AG04450 (cell line): Measurements from ENCODE around the gene CYB561D1. TPM values are rescaled to one million over a fixed set of nuclear protein-coding genes. Genes with fewer than 3 reads are reported as not detected.

Source experiments
- CTCF ChIA-PET: fragments of 300-600, 350-600 bp; formaldehyde crosslinking; extraction: SDS; loops from one replicate; lab custom pipeline; 2022; ENCODE audit warnings: antibody characterized with exemption, inconsistent platforms; lab: Charles Lee
- POLR2A ChIA-PET: fragments of 350-600 bp; formaldehyde crosslinking; extraction: SDS; loops from one replicate; lab custom pipeline; 2021; ENCODE audit warnings: antibody characterized with exemption, inconsistent platforms; lab: Yijun Ruan, JAX
- DNase-seq: peaks from one replicate; pipeline ENCODE4 v3.0.0-alpha.2; 2011; ENCODE audit warnings: low read depth, low spot score
- H3K27ac ChIP-seq: one replicate; pipeline ENCODE4 v1.5.1; 2012; ENCODE audit warnings: low read depth, low read length, control low read depth
- H3K27me3 ChIP-seq: one replicate; pipeline ENCODE4 v1.6.0; 2012; ENCODE audit warnings: low read length; ENCODE audit not compliant: control insufficient read depth, insufficient read depth
- H3K4me3 ChIP-seq: 2 replicates; pipeline ENCODE4 v1.5.1; 2011; ENCODE audit warnings: mild to moderate bottlenecking, low read depth, low read length, control low read depth
- H3K9me3 ChIP-seq: 2 replicates; pipeline ENCODE4 v1.5.1; 2012; ENCODE audit warnings: low read length; ENCODE audit not compliant: control insufficient read depth, insufficient read depth
- CTCF ChIP-seq: IDR thresholded peaks from 2 replicates; pipeline ENCODE4 v1.5.1; 2011; ENCODE audit warnings: low read depth, low read length, control low read depth, inconsistent platforms
- polyA plus RNA-seq: library from polyadenylated mRNA; depleted of rRNA; stranded (reverse); fragments of >200 nt; gene quantifications from 2 replicates; pipeline ENCODE4 v1.2.3, GENCODE V29; 2011

CYB561D1 gene
- polyA plus RNA-seq, 1 experiment, result 5.4 TPM

DNA sequence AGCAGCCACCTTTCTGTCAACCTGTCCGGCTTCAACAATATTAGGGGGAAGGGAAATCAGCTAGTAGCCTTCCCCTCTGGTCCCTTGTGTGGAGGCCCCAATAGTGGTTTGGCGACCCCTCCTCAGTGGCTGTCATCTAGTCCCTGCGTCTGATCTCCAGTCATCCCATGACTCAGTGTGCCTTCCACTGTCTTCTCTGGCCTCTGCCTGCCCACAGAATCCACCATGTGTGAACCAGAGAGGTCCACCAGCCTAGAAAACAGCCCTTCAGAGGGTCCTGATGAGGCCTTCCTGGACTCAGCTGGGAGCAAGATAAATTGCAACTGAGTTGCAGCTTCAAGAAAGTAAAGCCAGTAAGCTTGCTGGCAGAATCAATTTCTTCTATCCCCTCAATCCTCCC, 14.0 kb upstream of the CYB561D1 start:
- no peak overlapping the region for H3K4me3 ChIP-seq
- DNase-seq, result no peak
- POLR2A ChIA-PET, result no interaction called here

GRCh38 chr1:109481646-109482045, 12.2 kb upstream of the CYB561D1 start:
- POLR2A ChIA-PET, result no interaction called here
- no peak for DNase-seq
- CTCF ChIA-PET, result interaction anchor here (1.3 to 37.0 kb wide), 4 partner anchors 9 to 53 kb away, joined by 5 to 1351 read pairs (median 12); partner anchors contain the start of gene GPR61

More for the DNA sequence above, 14.0 kb upstream of the CYB561D1 start:
- Histone ChIP-seq H3K9me3 (no peaks in the 10 kb centered on the region; the same call in 1 of the 2 replicates), H3K27ac (no peak overlapping the region), H3K27me3 (peaks cover 50% of the 10 kb centered on the region)
- TF ChIP-seq CTCF, result no peak
- CTCF ChIA-PET, result interaction anchor here (0.8 to 2.9 kb wide), 4 partner anchors 10 to 53 kb away, joined by 4 to 15 read pairs (median 4); no protein-coding TSS in a partner anchor

DNA sequence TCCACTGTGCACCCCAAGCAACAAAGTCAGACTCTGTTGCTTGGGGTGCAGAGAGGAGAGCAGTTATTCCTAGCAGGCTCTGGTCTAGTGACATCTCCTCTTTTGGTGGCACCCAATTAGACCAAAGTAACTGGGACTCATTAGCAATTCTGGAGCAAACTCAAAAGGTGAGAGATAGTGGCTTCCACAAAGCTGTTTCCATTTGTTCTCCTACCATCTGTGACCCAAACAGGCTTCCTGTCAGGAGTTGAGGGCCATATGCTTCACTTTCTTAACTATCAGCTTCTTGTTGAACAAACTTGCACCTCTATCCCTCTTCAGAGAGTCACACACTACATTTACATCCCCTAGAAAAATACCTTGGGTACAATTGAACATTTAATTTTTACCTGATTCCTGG, 11.7 kb upstream of the CYB561D1 start:
- Histone ChIP-seq H3K9me3 (no peaks in the 10 kb centered on the region; the same call in 1 of the 2 replicates), H3K27ac (no peak overlapping the region), H3K27me3 (peaks cover 31% of the 10 kb centered on the region), H3K4me3 (no peak overlapping the region)
- no peak for DNase-seq
- ChIA-PET POLR2A (interaction anchor here (2.3 kb wide), 1 partner anchor 56 kb away, joined by 12 read pairs; the partner anchor contains the start of gene PSMA5), CTCF (interaction anchor here (0.6 to 37.0 kb wide), 5 partner anchors 8 to 547 kb away, joined by 4 to 1351 read pairs (median 8); partner anchors contain the start of genes CYB561D1 and GPR61)
- TF ChIP-seq CTCF, result no peak

More at GRCh38 chr1:109481646-109482045, 12.2 kb upstream of the CYB561D1 start:
- no peak for TF ChIP-seq CTCF
- Histone ChIP-seq H3K4me3 (no peak overlapping the region), H3K27me3 (peaks cover 35% of the 10 kb centered on the region), H3K9me3 (no peaks in the 10 kb centered on the region; the same call in 1 of the 2 replicates), H3K27ac (no peak overlapping the region)

- peak overlapping the region; percentile 67 for H3K4me3 ChIP-seq
- ChIA-PET CTCF (interaction anchor here (0.6 to 37.0 kb wide), 7 partner anchors 8 to 546 kb away, joined by 3 to 1351 read pairs (median 6); partner anchors contain the start of genes CYB561D1 and GPR61), POLR2A (interaction anchor here (0.9 to 2.3 kb wide), 3 partner anchors 11 to 57 kb away, joined by 4 to 12 read pairs (median 7); partner anchors contain the start of genes CYB561D1 and PSMA5)
- H3K27ac ChIP-seq, result no peak overlapping the region
- peaks cover 26% of the 10 kb centered on the region for H3K27me3 ChIP-seq
- H3K9me3 ChIP-seq, result no peaks in the 10 kb centered on the region; the same call in 1 of the 2 replicates
- 0 out of 2 replicates have a peak, but pooled peaks have one; percentile 3 for TF ChIP-seq CTCF
- DNase-seq, result no peak
Measured at GRCh38 chr1:109482791-109483671, 10.9 kb upstream of the CYB561D1 start.
